SK-N-SH treated with all-trans-retinoic acid at 6 μM for 48 hours (cell line): Measurements from ENCODE around the gene AKAP12.

Experiments
- ATAC-seq: fragments of 200-7000 bp; cut with Tn5 transposase; 3 replicates; pipeline ENCODE4 v1.9.1; 2020; ENCODE audit warnings: mild to moderate bottlenecking, moderate library complexity
- ARNTL ChIP-seq: fragments of 450-650 bp; formaldehyde crosslinking; IDR thresholded peaks from 2 replicates; pipeline ENCODE4 v1.5.0; 2020; ENCODE audit warnings: low read depth, mild to moderate bottlenecking, moderate library complexity, borderline replicate concordance
- BACH2 ChIP-seq: fragments of 250-450 bp; sonication (Bioruptor Pico); IDR thresholded peaks from 2 replicates; pipeline ENCODE4 v1.9.0; 2021; ENCODE audit warnings: mild to moderate bottlenecking, borderline replicate concordance
- CSDC2 ChIP-seq: fragments of 250-450 bp; sonication (Bioruptor Pico); IDR thresholded peaks from 2 replicates; pipeline ENCODE4 v1.5.0; 2020; ENCODE audit warnings: mild to moderate bottlenecking, moderate library complexity
- ESRRG ChIP-seq: fragments of 250-450 bp; sonication (Bioruptor Pico); IDR thresholded peaks from 2 replicates; pipeline ENCODE4 v1.6.1; 2021; ENCODE audit warnings: mild to moderate bottlenecking
- ISL1 ChIP-seq: fragments of 250-450 bp; sonication (Bioruptor Pico); IDR thresholded peaks from 2 replicates; pipeline ENCODE4 v2.1.2; 2022; ENCODE audit warnings: mild to moderate bottlenecking, moderate library complexity
- OSR1 ChIP-seq: fragments of 250-450 bp; sonication (Bioruptor Pico); IDR thresholded peaks from 2 replicates; pipeline ENCODE4 v1.8.0; 2022; ENCODE audit warnings: moderate library complexity, mild to moderate bottlenecking, inconsistent platforms
- PATZ1 ChIP-seq: fragments of 250-450 bp; sonication (Bioruptor Pico); IDR thresholded peaks from 2 replicates; pipeline ENCODE4 v1.8.0; 2020; ENCODE audit warnings: mild to moderate bottlenecking, moderate library complexity, borderline replicate concordance
- POU6F1 ChIP-seq: fragments of 250-450 bp; sonication (Bioruptor Pico); IDR thresholded peaks from 2 replicates; pipeline ENCODE4 v1.8.0; 2021; ENCODE audit warnings: low read depth, mild to moderate bottlenecking, moderate library complexity, borderline replicate concordance
- PPARA ChIP-seq: fragments of 250-450 bp; sonication (Bioruptor Pico); IDR thresholded peaks from 2 replicates; pipeline ENCODE4 v1.5.0; 2020; ENCODE audit warnings: mild to moderate bottlenecking, borderline replicate concordance
- TCF4 ChIP-seq: fragments of 250-450 bp; sonication (Bioruptor Pico); IDR thresholded peaks from 2 replicates; pipeline ENCODE4 v1.8.0; 2021; ENCODE audit warnings: mild to moderate bottlenecking, moderate library complexity, borderline replicate concordance
- TOX ChIP-seq: fragments of 250-450 bp; sonication (Bioruptor Pico); IDR thresholded peaks from 2 replicates; pipeline ENCODE4 v1.8.0; 2021; ENCODE audit warnings: mild to moderate bottlenecking, moderate library complexity, borderline replicate concordance
- TSHZ2 ChIP-seq: fragments of 250-450 bp; sonication (Bioruptor Pico); IDR thresholded peaks from 2 replicates; pipeline ENCODE4 v1.5.0; 2020; ENCODE audit warnings: mild to moderate bottlenecking, moderate library complexity
- ZC3H10 ChIP-seq: fragments of 250-450 bp; sonication (Bioruptor Pico); IDR thresholded peaks from 2 replicates; pipeline ENCODE4 v1.5.1; 2021; ENCODE audit warnings: mild to moderate bottlenecking, moderate library complexity
- ZFP3 ChIP-seq: fragments of 250-450 bp; sonication (Bioruptor Pico); IDR thresholded peaks from 2 replicates; pipeline ENCODE4 v1.5.0; 2020; ENCODE audit warnings: mild to moderate bottlenecking, moderate library complexity
- ZFP30 ChIP-seq: fragments of 450-650 bp; formaldehyde crosslinking; IDR thresholded peaks from 2 replicates; pipeline ENCODE4 v1.5.0; 2022; ENCODE audit warnings: mild to moderate bottlenecking, moderate library complexity
- ZNF565 ChIP-seq: fragments of 450-650 bp; formaldehyde crosslinking; conservative IDR thresholded peaks from 2 replicates; pipeline ENCODE4 v1.5.0; 2020; ENCODE audit warnings: low read depth, mild to moderate bottlenecking, moderate library complexity
- ZNF70 ChIP-seq: fragments of 450-650 bp; formaldehyde crosslinking; IDR thresholded peaks from 2 replicates; pipeline ENCODE4 v1.5.0; 2020; ENCODE audit warnings: mild to moderate bottlenecking, moderate library complexity
- ZNF8 ChIP-seq: fragments of 450-650 bp; formaldehyde crosslinking; IDR thresholded peaks from 2 replicates; pipeline ENCODE4 v1.5.0; 2020; ENCODE audit warnings: mild to moderate bottlenecking, moderate library complexity
- TF ChIP-seq, protein P1 (sequence below): fragments of 250-450 bp; sonication (Bioruptor Pico); IDR thresholded peaks from 2 replicates; pipeline ENCODE4 v1.5.1; 2020; ENCODE audit warnings: low read depth, mild to moderate bottlenecking, moderate library complexity
- TF ChIP-seq, protein P2 (sequence below): fragments of 250-450 bp; sonication (Bioruptor Pico); IDR thresholded peaks from 2 replicates; pipeline ENCODE4 v1.5.1; 2021; ENCODE audit warnings: mild to moderate bottlenecking, moderate library complexity

The AKAP12 gene

GRCh38 chr6:151263967-151264366, 24.2 kb downstream of the AKAP12 start:
- TF ChIP-seq, protein P1, sequence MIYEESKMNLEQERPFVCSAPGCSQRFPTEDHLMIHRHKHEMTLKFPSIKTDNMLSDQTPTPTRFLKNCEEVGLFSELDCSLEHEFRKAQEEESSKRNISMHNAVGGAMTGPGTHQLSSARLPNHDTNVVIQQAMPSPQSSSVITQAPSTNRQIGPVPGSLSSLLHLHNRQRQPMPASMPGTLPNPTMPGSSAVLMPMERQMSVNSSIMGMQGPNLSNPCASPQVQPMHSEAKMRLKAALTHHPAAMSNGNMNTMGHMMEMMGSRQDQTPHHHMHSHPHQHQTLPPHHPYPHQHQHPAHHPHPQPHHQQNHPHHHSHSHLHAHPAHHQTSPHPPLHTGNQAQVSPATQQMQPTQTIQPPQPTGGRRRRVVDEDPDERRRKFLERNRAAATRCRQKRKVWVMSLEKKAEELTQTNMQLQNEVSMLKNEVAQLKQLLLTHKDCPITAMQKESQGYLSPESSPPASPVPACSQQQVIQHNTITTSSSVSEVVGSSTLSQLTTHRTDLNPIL, result no peak
- ATAC-seq, result no peak; the same call in 2 of the 3 replicates

GRCh38 chr6:151265282-151265681, 25.5 kb downstream of the AKAP12 start:
- TF ChIP-seq ZFP3 (CRISPR knock-in tag), result no peak
- no peak for TF ChIP-seq ZNF70 (CRISPR knock-in tag)
- TF ChIP-seq ARNTL (CRISPR knock-in tag), result no peak
- no peak for TF ChIP-seq ESRRG (CRISPR knock-in tag)
- no peak for TF ChIP-seq BACH2 (CRISPR knock-in tag)
- TF ChIP-seq CSDC2 (CRISPR knock-in tag), result no peak
- no peak for TF ChIP-seq PATZ1
- no peak for TF ChIP-seq ZC3H10 (CRISPR knock-in tag)
- no peak for TF ChIP-seq ZNF8 (CRISPR knock-in tag)
- TF ChIP-seq POU6F1 (CRISPR knock-in tag), result no peak
- no peak for TF ChIP-seq PPARA (CRISPR knock-in tag)
- TF ChIP-seq, protein P1, result no peak
- no peak for TF ChIP-seq OSR1 (CRISPR knock-in tag)
- TF ChIP-seq TSHZ2 (CRISPR knock-in tag), result no peak
- TF ChIP-seq TCF4 (CRISPR knock-in tag), result no peak
- ATAC-seq, result no peak

GRCh38 chr6:151269321-151269995, 29.7 kb downstream of the AKAP12 start:
- peak; percentile 86 for ATAC-seq
- TF ChIP-seq OSR1 (CRISPR knock-in tag) (no peak), ESRRG (CRISPR knock-in tag) (no peak), POU6F1 (CRISPR knock-in tag) (no peak), ZNF70 (CRISPR knock-in tag) (no peak), TOX (CRISPR knock-in tag) (no peak), ISL1 (CRISPR knock-in tag) (no peak), PATZ1 (no peak), ZFP3 (CRISPR knock-in tag) (no peak), TCF4 (CRISPR knock-in tag) (no peak), PPARA (CRISPR knock-in tag) (no peak), ZFP30 (CRISPR knock-in tag) (no peak), ZNF565 (CRISPR knock-in tag) (no peak)
- TF ChIP-seq, protein P1, result no peak; the same call in 1 of the 2 replicates
- TF ChIP-seq, protein P2, sequence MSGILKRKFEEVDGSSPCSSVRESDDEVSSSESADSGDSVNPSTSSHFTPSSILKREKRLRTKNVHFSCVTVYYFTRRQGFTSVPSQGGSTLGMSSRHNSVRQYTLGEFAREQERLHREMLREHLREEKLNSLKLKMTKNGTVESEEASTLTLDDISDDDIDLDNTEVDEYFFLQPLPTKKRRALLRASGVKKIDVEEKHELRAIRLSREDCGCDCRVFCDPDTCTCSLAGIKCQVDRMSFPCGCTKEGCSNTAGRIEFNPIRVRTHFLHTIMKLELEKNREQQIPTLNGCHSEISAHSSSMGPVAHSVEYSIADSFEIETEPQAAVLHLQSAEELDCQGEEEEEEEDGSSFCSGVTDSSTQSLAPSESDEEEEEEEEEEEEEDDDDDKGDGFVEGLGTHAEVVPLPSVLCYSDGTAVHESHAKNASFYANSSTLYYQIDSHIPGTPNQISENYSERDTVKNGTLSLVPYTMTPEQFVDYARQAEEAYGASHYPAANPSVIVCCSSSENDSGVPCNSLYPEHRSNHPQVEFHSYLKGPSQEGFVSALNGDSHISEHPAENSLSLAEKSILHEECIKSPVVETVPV (CRISPR knock-in tag), result no peak
